ENCODE measurements around the gene DGAT2. TPM values are rescaled to one million over a fixed set of nuclear protein-coding genes. Genes with fewer than 3 reads are reported as not detected.

DGAT2 gene
- total RNA-seq, 1 experiment from 2014 or later = 2.8 TPM

GRCh38 chr11:75823946-75824345 is 55.4 kb downstream of the DGAT2 start:
- H4K20me1 ChIP-seq (ENCODE audit: control insufficient read depth, insufficient read depth, insufficient read length) = no peaks in the 10 kb centered on the region
- no peak overlapping the region for H2AFZ ChIP-seq (ENCODE audit: low read length)
- no peak overlapping the region for H4K91ac ChIP-seq (ENCODE audit: insufficient read length, low read depth, low read length)
- H3K36me3 Mint-ChIP-seq (ENCODE audit: insufficient read depth in 1 of 3, low read depth in 3 of 3) = peaks cover 0 to 1% (median 0%) of the 10 kb centered on the region in 3 experiments; a peak in 2 of 7 replicates
- H3K27me3 Mint-ChIP-seq (ENCODE audit: low read depth) = no peaks in the 10 kb centered on the region
- no peaks in the 10 kb centered on the region for H3K9me3 ChIP-seq (ENCODE audit: control insufficient read depth, low read depth, low read length)
- no peaks in the 10 kb centered on the region for H3K4me1 ChIP-seq (ENCODE audit: insufficient read depth, low read length)
- no peaks in the 10 kb centered on the region; the same call in 1 of the 2 replicates for H3K79me2 ChIP-seq (ENCODE audit: insufficient read depth, low read length)
- H3T11ph ChIP-seq (ENCODE audit: low read length) = no peak overlapping the region
- WGBS (ENCODE audit: extremely low coverage, insufficient read length, low lambda C conversion rate) = no CpG with 5 or more reads among the region's 4 CpGs
- no peaks in the 10 kb centered on the region for H3K79me1 ChIP-seq (ENCODE audit: insufficient read depth, low read depth, low read length, poor library complexity, severe bottlenecking)
- no peak overlapping the region for H3K4ac ChIP-seq (ENCODE audit: low read depth, low read length)
- no peak overlapping the region for H3K18ac ChIP-seq (ENCODE audit: insufficient read length, low read depth, low read length)
- no peak overlapping the region for H3K27ac ChIP-seq (ENCODE audit: insufficient read length, low read depth, low read length)
- H2BK15ac ChIP-seq (ENCODE audit: low read depth, low read length) = no peak overlapping the region
- no peak overlapping the region for H2BK120ac ChIP-seq (ENCODE audit: low read depth, low read length, poor library complexity, severe bottlenecking)
- DNase-seq = no peak
- H3K23ac ChIP-seq (ENCODE audit: insufficient read length, low read depth, low read length) = no peak overlapping the region
- no peaks in the 10 kb centered on the region for H3K23me2 ChIP-seq (ENCODE audit: insufficient read length, low read depth, low read length, poor library complexity, severe bottlenecking)
- H3K56ac ChIP-seq (ENCODE audit: insufficient read length, low read depth, low read length) = no peak overlapping the region
- H3K14ac ChIP-seq (ENCODE audit: insufficient read depth, low read length) = no peak overlapping the region
- peaks cover 5 to 7% of the 10 kb centered on the region in 2 experiments; a peak in 3 of 4 replicates for H3K4me1 Mint-ChIP-seq
- H3K27ac Mint-ChIP-seq = no peak overlapping the region
- no peak overlapping the region for H3K4me3 Mint-ChIP-seq
- no peak overlapping the region for H3K4me2 ChIP-seq (ENCODE audit: insufficient read depth, insufficient read length, low read length)
- H4K8ac ChIP-seq (replicated peaks; ENCODE audit: insufficient read length, low read depth, low read length) = no peak overlapping the region
- no peak overlapping the region for H2BK12ac ChIP-seq (ENCODE audit: insufficient read length, low read depth, low read length)
- H3K9me3 Mint-ChIP-seq = no peaks in the 10 kb centered on the region
- H3K9ac ChIP-seq (ENCODE audit: extremely low read depth, insufficient read length, low read length) = no peak overlapping the region
- TF ChIP-seq CTCF (conservative IDR thresholded peaks at IDR 0.05) = no peak
- H2BK20ac ChIP-seq (ENCODE audit: low read depth, low read length, poor library complexity, severe bottlenecking) = no peak overlapping the region
- H4K5ac ChIP-seq (ENCODE audit: insufficient read length, low read depth, low read length) = no peak overlapping the region
- no peak overlapping the region for H2BK5ac ChIP-seq (ENCODE audit: insufficient read length, low read length)
- no peak overlapping the region for H2AK5ac ChIP-seq (ENCODE audit: insufficient read length, low read length)
- H3K27me3 ChIP-seq (ENCODE audit: insufficient read depth, low read length) = no peaks in the 10 kb centered on the region
